ENCODE measurements around the gene C9orf57.
"Not testable (repeated sequence)": the region's sequence is repeated elsewhere in the genome, so short reads cannot be mapped to it uniquely, and the experiment has no call there.

Gene C9orf57

DNA sequence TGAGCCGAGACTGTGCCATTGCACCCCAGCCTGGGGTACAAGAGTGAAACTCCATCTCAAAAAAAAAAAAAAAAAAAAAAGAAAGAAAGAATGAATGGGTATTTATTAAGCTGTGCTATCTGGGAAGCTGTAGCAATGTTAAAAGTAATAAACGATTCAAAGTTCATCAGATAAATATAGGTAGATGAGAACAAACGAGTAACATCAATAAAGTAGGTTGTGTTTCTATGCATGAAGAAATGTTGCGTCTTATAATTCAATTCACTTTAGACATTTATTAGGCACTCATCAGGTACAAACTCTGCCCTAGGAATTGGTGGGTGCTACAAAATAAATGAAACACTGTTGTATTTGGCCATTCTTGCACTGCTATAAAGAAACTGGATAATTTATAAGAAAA is 36.8 kb downstream of the C9orf57 start:
- DNase-seq (ENCODE audit: low spot score), result no peak

DNA sequence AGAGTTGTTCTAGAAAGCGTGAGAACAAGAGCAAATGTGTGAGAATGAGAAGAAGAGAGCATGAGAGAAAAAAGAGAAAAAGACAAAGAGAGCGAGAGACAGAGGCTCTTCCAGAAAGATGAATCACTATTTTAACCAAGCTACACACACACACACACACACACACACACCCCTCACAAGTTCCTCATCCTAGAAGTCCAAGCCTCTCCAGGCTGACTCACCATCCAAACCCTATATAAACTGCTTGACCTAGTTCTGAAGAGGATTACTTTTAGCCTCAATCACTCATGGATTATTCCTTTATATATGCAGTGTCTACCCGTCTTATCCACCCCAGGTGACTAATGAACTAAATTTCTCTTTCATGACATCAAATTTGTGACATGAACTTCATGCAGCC is 37.6 kb downstream of the C9orf57 start:
- DNase-seq (ENCODE audit: low spot score), result no peak

GRCh38 chr9:72013292-72013760 is 47.1 kb downstream of the C9orf57 start:
- DNase-seq (ENCODE audit: low spot score), result no peak

- no peak for DNase-seq (ENCODE audit: low spot score)
Measured at GRCh38 chr9:72012646-72013045, 47.8 kb downstream of the C9orf57 start.

- DNase-seq (ENCODE audit: low spot score), result not testable (repeated sequence)
Measured at GRCh38 chr9:72007726-72008125, 52.7 kb downstream of the C9orf57 start.

DNA sequence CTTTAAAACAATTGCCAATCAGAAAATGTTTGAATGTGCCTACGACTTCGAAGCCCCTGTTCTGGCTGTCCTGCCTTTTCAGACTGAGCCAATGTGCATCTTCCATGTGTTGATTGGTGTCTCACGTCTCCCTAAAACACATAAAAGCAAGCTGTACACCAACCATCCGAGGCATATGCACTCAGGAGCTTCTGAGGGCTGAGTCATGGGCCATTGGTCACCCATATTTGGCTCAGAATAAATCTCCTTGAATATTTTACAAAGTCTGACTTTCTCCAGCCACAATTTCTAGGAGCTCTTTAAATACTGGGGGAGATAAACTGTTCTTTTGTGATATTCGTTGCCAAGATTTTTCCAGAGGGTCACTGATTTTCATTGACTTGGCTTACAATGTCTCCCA is 53.9 kb downstream of the C9orf57 start:
- no peak for DNase-seq (ENCODE audit: low spot score)

- DNase-seq (ENCODE audit: low spot score), result no peak
Measured at GRCh38 chr9:72005451-72005850, 55.0 kb downstream of the C9orf57 start.

All from ecto neural progenitor cell (in vitro differentiated cells).